SW 1271 (cell line): ENCODE measurements around the gene ZBTB24.

ENCODE experiments used
- DNase-seq, 2 experiments: peaks; one replicate each; lab custom pipeline; 2025; lab: John Stamatoyannopoulos, UW

Gene ZBTB24

DNA sequence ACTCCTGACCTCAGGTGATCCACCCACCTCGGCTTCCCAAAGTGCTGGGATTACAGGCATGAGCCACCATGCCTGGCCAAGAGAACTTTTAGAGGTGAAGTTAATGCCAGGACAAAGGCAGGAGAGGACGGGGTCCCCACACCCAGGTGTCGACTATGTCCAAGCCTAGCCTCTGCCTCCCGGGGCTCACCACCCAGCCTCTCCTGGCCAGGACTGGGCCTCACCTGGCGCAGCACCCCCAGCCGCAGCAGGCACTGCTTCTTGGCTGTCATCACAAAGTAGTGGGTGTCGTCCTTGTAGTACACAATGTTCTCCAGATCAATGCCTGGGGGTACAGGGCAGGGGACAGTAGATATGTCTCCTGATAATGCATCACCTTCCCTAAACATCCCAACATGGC, 31.6 kb downstream of the ZBTB24 start:
- DNase-seq = no peak

DNA sequence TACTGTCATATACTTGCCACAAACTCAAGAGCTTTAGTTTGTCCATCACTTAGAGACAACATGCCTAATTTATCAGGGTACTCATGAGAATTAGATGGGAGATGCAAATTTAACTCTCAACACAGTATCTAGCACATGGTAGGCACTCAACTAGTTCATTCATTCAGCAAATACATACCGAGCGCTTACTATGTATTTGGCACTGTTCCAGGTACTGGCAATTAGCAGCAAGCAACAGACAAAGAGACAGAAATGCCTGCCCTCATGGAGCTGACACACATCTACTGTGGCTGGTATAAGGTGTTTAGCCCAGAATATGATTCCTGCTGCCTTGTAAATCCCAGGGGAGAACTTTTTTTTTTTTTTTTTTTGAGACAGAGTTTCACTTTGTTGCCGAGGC, 32.2 kb downstream of the ZBTB24 start:
- no peak for DNase-seq

DNA sequence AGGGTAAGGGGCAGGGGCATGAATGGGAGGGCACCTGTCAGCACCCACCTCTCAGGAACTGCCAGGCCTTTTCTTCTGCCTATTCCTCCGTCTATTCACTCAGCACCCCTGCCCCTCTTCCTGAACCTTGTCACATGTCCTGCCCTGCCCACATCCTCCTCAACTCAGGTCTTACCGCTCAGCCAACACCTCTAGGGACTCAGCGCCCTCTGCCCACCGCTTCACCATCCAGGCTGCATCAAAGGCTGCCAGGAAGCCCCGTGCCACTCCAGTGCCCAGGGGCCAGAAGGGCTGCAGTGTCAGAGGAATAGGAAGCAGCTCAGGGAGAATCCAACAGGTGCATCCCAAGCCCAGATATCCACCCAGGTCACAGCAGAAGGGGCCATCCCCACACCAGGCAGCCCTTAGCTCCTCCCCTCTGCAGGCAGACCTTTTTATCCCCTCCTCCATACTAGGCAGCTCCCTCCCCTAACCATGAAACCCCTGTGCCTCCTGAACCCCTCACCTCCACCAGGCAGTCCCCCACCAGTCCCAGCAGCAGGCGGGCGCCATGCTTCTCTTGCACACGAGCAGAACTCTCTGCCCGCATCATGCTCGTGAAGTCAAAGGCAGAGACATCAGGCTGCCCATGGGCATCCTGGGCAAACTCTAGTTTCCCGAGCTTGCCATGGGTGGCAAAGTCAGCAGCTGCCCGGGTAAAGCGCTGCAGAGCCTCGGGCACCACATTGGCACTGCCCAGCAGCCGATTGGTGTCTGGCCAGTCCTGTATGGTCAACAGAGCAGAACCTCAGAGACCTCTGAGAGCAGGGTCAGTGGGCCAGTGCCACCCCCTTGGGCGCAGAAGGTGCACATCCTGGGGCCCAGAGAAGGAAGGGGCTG, 33.0 kb downstream of the ZBTB24 start:
- DNase-seq = no peak

DNA sequence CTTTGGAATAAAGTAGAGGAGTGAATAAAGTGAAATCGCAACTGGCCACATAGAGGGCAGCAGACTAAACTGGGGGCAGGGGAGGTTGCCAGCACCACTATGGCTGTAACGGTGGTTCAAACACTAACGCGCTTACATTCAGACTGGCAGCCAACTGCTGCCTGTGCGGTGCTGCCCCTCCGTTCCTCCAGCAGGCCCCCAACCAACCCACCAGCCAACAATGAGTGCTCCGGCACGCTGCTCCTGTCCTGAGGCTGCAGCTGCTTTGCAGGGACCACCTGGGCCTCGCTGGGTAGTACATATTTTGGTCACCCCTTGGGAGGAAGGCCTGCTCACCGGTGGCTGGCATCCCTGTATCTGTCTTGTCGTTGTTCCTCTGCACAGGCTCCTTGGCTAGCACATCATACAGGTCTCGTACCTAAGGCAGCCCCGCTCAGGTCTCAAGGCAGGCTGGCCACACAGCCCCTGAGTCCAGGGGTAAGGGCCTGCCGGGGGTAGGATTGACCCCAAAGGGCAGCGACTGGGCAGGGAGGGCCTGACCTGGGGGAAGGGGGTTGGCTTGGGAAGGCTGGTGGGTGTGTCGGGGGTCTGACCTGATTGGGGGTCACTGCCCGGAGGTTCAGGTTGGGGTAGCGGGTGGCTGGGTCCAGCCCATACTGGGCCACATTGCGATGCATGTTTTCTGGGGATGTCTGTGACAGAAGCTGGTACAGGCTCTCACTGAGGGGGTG, 33.8 kb downstream of the ZBTB24 start:
- no peak for DNase-seq

DNA sequence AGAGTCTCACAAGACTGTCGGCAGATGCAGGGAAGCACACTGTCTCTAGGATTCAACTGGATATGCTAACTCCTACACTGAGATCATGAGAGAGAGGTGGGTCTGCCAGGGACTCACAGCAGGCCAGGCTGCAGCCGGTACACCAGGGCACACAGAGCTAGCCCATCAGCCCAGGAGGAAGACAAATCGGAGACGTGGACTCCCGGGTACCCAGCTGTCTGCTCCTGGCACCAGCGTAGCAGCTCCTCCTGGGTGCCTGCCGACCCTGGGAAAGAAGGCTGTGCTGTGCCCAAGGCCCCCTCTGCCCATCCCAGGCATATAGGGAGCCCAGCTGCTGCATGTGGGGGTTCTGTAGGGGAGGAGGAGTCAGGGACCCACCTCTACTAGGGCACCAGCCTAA, 34.4 kb downstream of the ZBTB24 start:
- DNase-seq = no peak

DNA sequence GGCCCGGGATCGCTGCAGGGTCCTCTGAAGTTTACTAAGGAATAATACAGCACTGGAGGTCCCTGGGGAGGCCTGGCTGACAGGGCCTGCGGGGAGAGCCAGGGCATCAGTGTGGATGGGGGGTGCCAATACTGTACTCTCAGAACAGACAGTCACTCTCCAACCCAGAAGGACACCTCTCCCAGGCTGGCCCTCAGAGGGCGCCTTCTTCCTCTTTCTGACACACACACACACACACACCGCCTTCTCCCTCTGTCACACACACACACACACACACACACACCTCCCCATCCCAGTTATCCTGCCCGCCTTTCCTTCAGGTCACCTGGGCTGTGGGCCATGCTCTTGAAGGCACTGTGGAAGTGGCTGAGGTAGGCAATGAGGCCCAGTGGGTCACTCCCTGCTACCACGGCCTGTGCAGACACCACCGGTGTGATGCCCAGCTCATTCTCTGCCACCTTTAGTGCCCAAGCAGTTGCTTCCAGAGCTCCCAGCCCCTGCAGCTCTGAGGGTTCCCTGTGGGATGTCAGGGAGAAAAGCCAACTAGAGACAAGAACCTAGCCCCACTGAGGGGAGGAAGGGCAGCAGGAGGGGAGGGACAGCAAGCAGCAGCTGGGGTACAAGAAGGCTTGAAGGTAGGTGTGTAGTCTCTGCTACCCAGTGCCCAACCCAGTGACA, 35.0 kb downstream of the ZBTB24 start:
- DNase-seq = peak in 1 of 2 experiments; percentile 13

DNA sequence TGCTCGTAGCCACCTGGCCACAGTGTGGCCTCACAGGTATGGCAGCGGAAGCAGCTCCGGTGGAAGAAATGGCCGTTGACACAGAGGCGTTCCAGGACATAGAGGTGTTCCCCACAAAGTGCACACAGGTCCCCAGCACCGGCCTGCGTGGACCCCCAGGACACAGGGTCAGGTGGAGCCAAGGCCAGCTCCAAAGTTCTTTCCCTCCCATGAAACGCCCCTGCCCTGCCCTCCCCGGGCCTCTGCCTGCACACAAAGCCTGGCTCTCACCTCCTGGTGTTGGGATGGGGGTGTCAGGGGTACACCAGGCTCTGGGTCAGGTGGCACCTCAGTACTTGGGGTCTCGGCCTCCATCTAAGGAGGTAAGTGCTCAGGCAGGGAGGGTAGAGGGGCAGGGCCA, 35.9 kb downstream of the ZBTB24 start:
- DNase-seq = no peak

DNA sequence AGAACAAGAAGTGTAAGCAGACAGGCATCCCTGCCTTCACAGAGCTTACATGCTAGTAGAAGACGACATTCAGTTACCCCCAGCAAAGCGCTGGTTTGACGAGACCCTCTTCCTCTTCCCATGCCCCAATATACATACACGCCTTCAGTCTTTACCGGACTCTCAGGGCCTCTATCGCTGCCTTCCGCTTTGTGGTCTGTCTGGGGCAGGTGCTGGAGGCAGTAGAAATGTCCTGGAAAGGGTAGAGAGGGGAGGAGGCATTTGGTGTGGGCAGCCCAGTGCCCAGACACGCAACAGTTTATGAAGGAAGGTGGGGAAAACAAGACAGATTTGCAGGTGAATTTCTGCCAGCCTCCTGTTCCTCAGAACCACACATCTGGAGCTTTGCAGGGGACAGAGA, 36.5 kb downstream of the ZBTB24 start:
- no peak for DNase-seq

DNA sequence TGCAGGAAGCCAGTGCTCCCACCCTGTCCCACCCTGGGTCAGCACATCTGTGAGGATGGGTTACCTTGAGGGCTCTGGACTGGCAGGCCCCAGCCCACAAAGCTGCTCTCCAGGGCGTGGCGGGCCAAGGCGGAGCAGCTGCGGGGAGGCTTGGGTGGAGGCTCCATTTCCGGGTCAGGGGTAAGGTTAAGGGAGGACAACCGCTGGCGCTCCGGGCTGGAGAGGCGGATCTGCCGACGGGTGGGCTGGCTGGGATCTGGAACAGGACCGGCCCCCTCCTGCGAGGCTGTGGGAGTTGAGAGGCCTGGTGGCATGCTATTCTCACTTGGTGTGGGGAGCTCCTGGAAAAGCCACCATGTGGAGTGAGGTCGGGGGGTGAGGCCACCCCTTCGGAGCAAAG, 36.9 kb downstream of the ZBTB24 start:
- DNase-seq = no peak

DNA sequence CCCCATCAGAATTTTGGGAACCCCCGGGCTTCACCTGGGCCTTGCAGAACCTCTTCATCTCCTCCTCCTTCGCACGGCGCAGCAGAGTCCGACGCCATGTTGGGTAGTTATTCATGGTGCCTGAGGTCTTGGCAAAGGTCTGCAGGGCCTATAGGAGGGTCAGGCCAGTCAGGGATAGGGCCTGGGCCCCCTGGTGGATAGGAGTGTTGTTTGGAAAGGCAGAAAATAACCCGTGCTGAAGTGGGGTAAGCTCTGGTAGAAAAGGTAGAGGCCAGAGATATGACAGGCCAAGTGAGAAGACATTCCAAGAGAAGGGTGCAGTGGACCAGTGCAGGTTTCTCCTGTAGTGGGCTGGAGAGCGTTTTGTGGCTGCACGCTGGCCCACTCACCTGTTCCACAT, 37.6 kb downstream of the ZBTB24 start:
- DNase-seq = no peak

DNA sequence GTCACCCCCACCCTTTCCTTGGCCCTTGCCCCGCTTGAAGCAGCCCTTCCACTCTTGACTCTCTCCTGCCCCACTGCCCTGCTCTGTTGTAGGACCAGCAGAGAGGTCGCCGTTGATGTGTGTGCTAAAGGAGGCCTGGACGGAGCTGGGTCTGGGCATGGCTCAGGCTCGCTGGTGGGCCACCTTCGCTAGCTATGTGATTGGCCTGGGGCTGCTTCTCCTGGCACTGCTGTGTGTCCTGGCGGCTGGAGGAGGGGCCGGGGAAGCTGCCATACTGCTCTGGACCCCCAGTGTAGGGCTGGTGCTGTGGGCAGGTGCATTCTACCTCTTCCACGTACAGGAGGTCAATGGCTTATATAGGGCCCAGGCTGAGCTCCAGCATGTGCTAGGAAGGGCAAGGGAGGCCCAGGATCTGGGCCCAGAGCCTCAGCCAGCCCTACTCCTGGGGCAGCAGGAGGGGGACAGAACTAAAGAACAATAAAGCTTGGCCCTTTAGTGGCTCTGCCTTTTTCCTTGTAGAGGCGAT, 39.5 kb downstream of the ZBTB24 start:
- no peak for DNase-seq

DNA sequence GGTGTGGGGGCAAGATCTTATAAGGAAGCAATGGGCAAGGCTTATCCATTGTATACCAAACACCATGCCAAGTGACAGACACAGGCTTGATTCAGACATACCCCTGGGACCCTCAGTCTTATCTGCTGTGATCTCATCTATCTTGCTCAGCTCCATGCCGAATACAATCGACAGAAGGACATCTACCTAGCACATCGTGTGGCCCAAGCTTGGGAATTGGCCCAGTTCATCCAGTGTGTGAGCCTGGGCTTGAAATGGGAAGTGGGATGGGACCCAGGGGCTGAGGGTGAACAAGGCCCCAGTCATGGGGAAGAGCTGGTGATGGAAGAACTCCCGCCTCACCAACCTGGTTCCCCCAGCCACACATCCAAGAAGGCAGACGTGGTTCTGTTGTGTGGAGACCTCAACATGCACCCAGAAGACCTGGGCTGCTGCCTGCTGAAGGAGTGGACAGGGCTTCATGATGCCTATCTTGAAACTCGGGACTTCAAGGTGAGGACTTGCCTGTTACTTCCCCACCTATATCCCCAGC, 40.6 kb downstream of the ZBTB24 start:
- DNase-seq = no peak

DNA sequence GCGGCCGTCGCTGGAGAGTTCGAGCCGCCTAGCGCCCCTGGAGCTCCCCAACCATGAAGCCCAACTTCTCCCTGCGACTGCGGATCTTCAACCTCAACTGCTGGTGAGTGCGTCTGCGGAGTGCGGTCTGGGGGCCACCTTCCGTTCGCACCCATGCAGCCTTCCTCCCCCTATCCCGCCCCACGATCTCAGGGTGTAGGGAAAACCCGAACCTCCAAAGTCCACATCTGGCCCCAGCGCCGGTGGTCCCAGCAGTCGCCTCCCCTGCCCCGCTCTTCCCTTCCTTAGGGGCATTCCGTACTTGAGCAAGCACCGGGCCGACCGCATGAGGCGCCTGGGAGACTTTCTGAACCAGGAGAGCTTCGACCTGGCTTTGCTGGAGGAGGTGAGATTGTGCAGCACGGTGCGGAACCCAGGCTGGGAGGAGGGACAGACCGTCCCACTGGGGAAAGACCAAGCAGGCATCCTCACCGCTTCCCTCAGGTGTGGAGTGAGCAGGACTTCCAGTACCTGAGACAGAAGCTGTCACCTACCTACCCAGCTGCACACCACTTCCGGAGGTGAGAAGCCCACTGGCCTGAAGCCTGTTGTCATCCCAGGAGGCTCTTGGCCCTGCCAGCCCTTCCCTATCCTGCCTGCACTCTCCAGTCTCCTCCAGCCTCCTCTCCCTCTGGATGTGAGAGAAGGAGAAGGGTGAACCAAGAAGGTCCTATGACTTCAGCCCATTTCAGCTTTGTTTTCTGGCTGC, 41.8 kb downstream of the ZBTB24 start:
- peak in 1 of 2 experiments; percentile 41 for DNase-seq

DNA sequence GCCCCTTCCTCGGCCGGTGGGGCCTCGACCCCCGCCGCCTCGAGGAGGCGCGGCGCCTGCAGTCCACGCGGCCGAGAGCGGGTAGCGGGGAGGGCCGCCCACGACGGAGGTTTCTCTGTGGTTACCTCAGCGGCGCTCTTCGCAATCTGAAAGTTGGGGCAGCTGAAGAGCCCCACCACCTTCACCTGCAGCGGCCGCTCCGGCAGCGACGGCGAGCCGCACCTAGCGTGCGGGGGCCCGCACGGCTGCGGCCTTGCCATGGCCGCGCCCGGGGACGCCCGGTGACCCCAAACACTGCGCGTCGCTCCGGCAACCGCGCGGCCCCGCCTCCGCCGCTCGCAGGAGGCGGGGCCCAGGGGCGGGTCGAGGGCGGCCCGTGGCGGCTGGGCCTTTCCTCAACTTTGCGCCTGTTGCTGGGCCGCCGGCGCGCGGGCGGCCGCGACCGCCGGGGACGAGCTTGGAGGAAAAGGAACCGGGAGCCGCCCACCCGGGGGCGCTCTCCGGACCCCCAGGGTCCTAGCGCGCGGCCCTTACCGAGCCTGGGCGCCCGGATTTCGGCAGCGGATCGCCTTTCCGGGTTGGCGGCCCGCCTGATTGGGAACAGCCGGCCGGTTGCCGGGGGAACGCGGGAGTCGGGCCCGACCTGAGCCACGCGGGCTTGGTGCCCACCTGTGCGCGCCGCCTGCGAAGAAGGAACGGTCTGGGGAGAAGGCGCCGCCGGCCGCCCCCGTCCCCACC, 42.5 kb downstream of the ZBTB24 start, which contains the start of the genes PPIL6 and SMPD2:
TSS of gene PPIL6 (minus strand) at position 298 of the 738 bp plus-strand sequence. CDS start at position 260, 38 bp downstream.
TSS of gene SMPD2 (plus strand) at position 394 of the 738 bp plus-strand sequence. CDS start 398 bp downstream, outside the sequence.
- peak; percentile 46 to 78 for DNase-seq

DNA sequence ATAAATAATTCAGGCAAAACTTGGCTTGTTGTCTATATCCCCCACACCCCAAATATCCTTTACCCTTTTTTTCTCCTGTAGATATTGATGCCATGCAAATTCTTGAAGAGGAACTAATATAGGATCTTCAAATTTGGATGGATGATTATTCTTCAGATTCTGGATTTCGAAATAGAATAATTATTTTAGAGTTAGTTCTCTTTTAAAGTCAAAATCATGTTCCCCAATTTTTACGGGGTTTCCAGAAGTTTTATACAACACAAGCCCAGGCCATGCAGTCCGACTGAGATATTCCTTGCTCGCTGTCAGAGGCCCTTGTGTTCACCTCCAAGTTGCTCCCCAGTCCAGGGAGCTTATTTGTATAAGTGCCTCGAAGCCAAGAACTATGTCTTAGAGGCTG, 47.0 kb downstream of the ZBTB24 start:
- DNase-seq = no peak

DNA sequence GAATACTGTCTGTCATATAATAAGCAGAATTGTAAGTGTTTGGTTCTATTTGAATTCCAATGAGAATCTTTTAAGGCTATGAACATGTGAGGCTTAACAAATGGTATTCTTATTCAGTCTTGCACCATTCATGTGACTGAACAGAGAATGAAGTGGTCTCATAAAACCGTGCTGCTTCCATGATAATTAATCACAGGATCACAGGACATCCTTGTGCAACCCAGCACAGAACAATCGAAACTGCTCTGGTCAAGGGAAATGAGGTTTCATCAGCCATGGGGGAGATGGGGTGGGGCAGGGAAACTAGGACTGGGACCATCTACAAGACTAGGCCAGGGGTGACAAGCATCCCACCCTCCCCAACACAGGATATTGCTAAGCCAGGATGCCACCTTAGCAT, 48.6 kb downstream of the ZBTB24 start:
- DNase-seq = no peak

DNA sequence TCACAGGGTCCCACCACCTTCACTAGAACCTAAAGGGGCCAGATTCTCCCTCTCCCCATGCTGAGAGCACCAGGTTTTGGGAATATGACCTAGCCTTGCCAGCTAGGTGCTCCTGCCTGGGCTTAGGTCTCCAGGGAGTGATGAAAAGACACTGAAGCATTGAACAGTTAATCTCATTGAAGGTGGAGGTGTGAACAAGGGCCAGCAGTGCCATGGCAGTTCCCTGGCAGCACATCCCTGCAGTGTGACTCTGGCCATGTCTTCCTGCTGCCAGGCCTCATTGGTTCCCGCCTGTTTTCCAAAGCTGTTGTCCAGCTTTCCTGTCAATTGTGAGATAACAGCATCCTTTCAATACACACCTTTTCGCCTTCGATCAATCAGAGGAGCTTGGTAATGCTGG, 53.5 kb downstream of the ZBTB24 start:
- DNase-seq = no peak

DNA sequence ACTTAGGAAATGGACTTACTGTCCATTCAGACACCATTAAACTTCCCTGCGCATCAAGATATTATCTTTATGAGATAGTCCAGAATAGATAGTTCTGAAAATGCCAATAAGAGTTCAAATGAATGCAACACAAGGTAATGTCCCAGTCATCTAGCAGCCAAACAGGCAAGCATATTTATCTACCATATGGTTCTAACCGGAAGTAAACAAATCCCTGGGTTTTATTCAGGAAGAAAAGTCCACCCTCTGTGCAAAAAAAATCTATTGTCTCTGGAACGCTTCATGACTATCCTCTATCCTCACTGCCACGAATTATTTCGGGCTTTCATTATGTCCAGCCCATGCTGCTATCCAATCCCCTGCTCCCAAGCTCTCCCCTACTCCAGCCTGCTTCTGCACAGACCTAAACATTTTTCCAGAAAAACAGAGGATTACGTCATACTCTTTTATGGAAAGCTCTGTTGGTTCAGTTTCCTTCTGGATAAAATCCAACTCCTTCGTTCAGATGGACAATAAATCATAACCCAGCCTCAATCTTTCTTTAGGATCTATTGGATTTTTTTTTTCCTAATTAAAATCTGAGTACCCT, 54.0 kb downstream of the ZBTB24 start:
- DNase-seq = no peak

DNA sequence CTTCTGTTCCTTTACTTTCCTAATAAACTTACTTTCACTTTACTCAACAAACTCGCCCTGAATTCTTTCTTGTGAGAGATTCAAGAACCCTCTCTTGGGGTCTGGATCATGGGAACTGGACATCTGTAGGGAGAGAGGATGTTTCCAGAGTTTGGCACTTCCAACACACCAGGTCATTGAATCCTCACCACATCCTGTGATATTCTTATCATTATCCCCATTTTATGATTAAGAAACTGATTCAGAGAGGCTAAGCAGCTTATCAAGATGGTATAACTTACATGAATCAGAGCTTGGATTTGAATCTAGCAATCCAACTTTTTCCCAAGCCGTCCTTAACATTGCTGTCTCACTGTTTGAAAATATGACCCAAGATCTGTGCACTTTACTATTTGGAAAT, 58.1 kb downstream of the ZBTB24 start:
- DNase-seq = no peak

DNA sequence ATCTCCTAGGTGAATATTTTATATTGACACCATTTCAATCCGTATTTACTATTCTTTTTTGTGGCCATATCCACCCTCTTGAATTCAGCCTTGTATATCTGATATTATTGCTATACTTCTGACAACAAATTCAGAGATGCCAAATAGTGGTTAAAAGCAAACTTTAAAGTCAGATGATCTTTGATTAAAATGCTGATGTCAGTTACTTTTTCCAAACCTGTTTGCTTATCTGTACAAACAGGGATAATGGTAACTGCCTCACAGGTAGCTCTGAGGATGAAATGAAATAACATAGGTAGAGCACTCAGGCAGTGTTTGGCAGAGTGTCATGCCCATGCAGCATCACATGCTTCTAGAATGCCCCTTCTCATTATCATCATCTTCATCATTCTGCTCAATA, 61.8 kb downstream of the ZBTB24 start:
- no peak for DNase-seq
